GM21423 (cell line): Measurements from ENCODE around the gene PLVAP.

Experiments
- ATAC-seq: cut with Tn5 transposase; IDR thresholded peaks from one replicate; pipeline ENCODE4 v1.9.1; 2021; ENCODE audit warnings: mild to moderate bottlenecking, moderate library complexity; ENCODE audit not compliant: unreplicated experiment

The PLVAP gene

GRCh38 chr19:17304386-17305215 lies 72.5 kb downstream of the PLVAP start:
- ATAC-seq, result no peak

- no peak for ATAC-seq
Observed at GRCh38 chr19:17303940-17304267, 73.2 kb downstream of the PLVAP start.

DNA sequence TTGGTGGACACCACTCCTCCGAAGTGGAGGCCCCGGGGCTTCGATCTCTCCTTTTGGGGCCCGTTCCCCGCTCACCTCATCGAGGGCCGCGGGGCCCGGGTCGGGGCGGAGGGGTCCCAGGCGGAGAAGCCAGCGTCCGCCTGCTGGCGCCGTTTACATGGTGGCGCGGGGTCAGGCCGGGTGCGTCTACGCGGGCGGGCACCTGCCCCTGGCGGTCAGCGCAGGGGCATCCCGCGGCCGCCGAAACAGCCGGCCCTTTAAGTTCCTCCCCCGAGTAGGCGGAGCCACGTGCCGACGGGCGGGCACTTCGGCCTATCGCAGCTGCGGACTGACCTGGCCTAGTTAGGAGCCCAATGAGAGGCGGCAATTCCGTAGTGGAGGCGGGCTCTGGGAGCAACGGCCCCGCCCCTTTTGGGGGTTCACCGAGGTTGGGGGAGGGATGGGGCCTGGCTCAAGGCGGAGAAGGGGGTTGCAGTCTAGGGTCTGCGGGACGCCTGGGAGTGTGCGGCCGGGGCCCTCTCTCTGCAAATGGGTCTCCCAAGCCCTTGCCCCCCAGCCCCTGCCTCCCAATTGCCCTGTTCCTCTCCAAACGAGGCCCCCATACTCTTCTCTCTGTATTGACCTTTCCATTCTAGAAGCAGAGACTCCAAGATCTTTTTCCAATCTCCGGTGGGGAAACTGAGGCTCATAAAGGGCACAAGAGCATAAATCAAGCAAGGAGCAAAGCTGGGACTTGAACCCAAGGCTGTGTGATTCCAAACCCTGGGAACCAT lies 73.8 kb downstream of the PLVAP start, which contains the start of gene ABHD8:
ABHD8 (minus strand) TSS at position 259 of the 773 bp plus-strand sequence. CDS start 1,809 bp downstream, outside the sequence.
- peak; percentile 51 for ATAC-seq

DNA sequence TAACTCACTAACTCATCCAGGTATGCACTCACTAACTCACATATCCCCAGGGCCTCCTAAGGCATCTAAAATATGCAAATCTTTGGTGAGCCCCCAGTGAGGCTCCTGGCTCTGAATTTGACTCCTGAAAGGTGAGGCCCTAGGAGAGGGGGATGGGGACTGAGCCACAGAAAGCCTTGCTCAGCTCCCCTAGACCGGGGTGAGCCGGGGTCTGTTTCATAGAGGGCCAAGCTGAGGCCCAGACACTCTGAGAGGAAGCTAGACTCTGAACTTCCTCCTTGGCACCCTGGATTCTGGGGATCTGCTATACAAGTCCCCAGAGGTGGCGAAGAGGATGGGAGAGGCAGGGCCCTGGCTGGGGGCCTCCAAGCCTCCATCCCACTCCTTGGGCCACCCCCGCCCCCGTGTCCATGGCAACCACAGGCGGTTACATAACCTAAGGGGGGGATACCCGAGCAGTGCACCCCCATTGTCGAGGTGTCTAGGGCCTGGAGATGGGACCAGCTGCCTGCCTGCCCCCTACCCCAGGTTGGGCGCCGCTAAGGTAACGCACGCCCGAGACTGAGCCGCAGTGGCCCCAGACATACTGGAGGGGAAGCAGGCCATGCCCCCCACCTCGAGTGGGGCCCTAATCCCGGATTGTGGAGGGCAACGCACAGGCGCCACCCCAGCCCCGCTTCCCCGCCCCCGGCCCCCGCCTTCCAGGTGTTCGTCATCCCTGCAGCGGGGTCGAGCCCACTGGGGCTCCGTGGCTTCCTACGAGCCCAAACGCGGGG lies 74.6 kb downstream of the PLVAP start:
- ATAC-seq, result no peak
